ENCODE results near the gene OR4Q3. TPM values are rescaled to one million over a fixed set of nuclear protein-coding genes. Genes with fewer than 3 reads are reported as not detected.
A peak's percentile ranks its signal among the peaks of the same experiment; 100 is the strongest.
"Not testable (repeated sequence)": the region's sequence is repeated elsewhere in the genome, so short reads cannot be mapped to it uniquely, and the experiment has no call there.

OR4Q3 gene
- total RNA-seq, 1 experiment from 2014 or later = not detected

- peak in 1 of 2 experiments; percentile 32 for TF ChIP-seq CTCF (IDR thresholded peaks at IDR 0.05; ENCODE audit: insufficient read depth in 1 of 2, low read depth in 1 of 2, low read length in 1 of 2, severe bottlenecking in 1 of 2, unreplicated experiment in 1 of 2)
- H3K4me1 Mint-ChIP-seq (ENCODE audit: low read depth, unreplicated experiment); BruUV-seq (replicated peaks); POLR2A ChIA-PET; H3K36me3 ChIP-seq (ENCODE audit: control insufficient read depth, insufficient read depth, low read length); H3K27me3 ChIP-seq (replicated peaks; ENCODE audit: control insufficient read depth, insufficient read depth, low read length); H3K9me3 Mint-ChIP-seq (ENCODE audit: unreplicated experiment); CTCF ChIA-PET; H3K36me3 Mint-ChIP-seq (ENCODE audit: insufficient read depth, unreplicated experiment); H3K27me3 Mint-ChIP-seq (ENCODE audit: insufficient read depth, unreplicated experiment); H3K4me3 Mint-ChIP-seq (ENCODE audit: unreplicated experiment); H3K27ac Mint-ChIP-seq (ENCODE audit: unreplicated experiment); H3K4me3 ChIP-seq (ENCODE audit: low read depth, low read length); intact Hi-C loops (cut with micrococcal nuclease; ENCODE audit: unreplicated experiment); H3K9me3 ChIP-seq; H3K4me1 ChIP-seq: not testable (repeated sequence)
- peak in 1 of 2 experiments; percentile 15 for DNase-seq
Measured at GRCh38 chr14:19796520-19797108, 53.2 kb downstream of the OR4Q3 start.

Other genes with a start within 250 kb of the OR4Q3 start
- not detected in 2 replicates for gene OR11H2, start 29.7 kb upstream of the OR4Q3 start, total RNA-seq (2022)
- gene OR4M1, start 29.9 kb downstream of the OR4Q3 start, total RNA-seq (2022) = not detected in 2 replicates
- gene OR4N2, start 60.2 kb downstream of the OR4Q3 start, total RNA-seq (2022) = not detected in 2 replicates
- gene OR4K2, start 131.6 kb downstream of the OR4Q3 start, total RNA-seq (2022) = not detected in 2 replicates
- gene OR4K5, start 177.0 kb downstream of the OR4Q3 start, total RNA-seq (2022) = not detected in 2 replicates
- gene OR4K1, start 187.3 kb downstream of the OR4Q3 start, total RNA-seq (2022) = not detected in 2 replicates
- not detected in 2 replicates for gene OR4K15, start 232.0 kb downstream of the OR4Q3 start, total RNA-seq (2022)